GM21528 (cell line): Measurements from ENCODE around the gene MORN5.

Experiments
- ATAC-seq: cut with Tn5 transposase; IDR thresholded peaks from one replicate; pipeline ENCODE4 v1.9.1; 2021; ENCODE audit warnings: mild to moderate bottlenecking, moderate library complexity; ENCODE audit not compliant: unreplicated experiment, low FRiP score

MORN5 gene

DNA sequence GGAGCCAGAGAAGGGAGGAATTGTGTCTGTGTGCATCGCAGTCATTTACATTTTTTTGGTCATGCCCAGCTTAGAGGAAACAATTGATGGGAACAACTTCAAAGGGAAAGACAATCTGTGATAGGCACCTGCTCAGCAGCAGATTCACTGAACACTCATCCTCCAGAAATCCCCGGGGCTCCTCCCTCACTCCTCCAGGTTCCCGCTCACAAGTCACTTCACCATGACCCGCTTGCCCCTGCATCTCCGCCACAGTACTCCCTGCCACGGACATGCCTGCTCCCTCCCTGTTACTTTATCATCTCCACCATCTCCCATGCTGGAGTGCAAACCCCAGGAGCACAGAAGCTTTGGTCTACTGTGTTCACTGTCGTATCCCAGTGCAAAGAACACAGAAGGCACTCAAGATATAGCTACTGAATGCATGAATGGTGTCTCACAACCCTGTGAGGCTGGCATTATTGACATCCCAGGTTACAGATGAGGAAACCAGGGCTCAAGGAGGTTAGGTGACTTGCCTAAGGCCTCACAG, 52.8 kb downstream of the MORN5 start:
- no peak for ATAC-seq

DNA sequence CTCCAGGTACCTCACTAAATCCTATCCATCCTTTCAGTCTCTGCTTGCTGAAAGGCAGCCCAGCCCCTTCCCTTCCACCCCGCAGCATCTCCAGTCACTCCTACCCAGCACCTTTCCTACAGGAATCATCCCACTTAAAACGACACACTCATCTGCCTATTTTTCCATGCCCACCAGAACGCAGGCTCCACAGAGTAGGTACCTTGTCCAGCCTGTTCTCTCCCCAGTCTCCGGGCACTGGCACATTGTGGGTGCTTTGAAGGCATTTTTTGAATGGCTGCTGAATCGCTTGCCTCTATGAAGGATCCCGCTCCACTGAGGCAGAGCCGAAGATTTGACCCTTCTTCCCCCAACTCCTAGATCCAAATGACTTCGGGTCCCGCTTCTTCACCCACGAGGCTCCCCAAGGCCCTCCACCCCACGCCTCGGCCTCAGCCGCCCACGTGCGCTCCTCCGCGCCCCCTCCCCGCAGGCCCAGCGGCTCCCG, 53.4 kb downstream of the MORN5 start:
- no peak for ATAC-seq

DNA sequence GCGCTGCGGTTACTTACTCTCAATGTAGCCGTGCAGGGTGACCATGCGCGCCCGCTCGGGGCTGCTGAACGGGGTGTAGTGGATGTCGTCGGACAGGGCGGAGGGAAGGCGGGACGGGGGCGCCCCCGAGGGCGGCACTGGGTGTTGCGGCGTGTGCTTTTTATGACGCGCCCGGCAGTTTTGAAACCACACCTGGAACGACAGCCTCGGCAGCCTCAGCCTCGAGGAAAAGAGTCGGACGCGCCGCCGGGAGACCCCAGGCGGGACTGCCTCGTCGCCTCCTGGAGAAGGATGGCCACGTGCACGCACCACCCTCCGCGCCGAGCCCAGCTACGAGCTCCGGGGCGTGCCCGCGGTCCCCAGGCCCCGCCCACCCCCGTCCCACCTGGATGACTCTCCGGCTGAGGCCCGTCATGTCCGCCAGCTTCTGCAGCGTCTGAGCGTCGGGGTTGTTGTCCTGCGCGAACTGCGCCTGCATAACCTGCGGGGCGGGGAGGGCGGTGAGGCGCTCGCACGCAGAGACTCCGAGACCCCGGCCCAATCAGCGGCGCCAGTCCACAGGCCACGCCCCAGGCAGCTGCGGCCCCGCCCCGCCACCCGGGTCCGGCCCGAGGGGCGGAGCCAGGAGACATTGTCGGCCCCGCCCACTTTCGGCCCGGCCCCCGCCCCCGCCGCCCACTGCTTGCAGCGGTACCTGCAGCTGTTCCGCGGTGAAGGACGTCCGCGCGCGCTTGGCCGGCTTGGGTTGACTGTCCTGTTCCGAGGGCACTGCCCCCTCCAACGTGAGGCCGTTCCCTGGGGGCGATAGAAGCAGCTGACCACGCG, 54.1 kb downstream of the MORN5 start:
- no peak for ATAC-seq

DNA sequence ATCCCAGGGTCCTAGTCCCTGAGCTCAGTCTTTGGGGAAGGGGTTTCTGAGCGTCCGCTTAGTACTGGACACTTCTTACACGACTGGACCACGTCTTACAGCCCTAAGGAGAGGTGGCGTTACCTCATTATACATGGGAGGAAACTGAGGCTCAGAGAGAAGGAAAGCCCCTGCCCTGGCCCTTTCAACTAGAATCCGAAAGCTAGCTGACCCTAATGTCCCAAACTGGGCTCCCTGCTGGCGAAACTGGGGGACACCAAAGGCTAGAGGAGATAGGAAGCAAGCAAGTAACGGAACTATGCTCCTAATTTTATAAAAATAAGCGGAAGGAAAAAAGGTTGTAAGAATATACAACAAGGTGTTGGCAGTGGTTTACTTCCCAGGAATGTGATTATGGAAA, 54.8 kb downstream of the MORN5 start:
- no peak for ATAC-seq

DNA sequence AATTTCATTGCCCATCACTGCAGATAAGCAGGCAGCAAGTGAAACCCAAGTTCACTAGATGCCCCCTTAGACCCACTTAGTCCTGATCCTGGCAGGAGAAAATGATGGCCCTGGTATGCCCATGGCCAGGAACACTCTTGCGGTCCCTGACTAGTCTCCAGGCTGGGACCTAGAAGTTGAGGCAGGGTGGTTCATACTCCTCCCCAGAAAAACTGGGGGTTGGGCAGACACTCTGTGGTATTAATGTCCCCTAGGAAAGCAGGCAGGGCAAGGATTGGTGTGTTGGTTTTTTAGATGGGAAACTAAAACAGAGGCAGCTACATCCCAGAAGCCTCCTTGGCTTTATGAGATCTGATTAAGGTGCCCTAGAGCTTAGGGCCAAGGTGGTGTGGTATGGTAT, 56.0 kb downstream of the MORN5 start:
- ATAC-seq: no peak

DNA sequence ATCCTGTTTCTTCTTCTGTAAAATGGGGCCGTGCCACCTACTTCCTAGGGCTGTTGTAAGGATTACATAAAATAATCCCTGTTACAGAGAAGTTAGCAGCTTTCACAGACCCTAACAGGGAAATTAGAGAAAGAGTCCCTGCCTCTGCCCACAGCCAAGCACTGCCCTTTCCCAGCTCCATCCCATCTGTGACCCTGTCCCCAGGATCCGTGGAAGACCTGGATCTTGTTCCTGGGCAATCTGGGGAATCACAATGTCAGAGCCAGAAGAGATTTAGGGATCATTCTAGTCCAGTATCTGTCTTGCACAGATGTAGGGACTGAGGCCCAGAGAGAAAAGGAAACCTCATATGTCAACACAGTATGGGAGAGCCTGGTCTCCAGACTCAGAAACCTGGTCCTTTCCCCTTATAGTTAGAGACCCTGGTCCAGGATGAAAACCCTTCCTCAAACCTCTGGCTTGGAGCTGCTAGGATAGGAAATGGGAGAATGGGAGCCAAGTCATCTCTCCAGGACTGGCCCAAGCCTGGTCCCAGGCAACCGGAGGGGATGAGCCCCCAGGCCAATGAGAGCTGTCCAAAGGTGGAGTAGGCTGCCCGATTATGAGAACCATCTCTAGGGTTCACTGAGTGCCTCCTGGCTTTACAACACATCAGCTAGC, 56.6 kb downstream of the MORN5 start:
- ATAC-seq: no peak

DNA sequence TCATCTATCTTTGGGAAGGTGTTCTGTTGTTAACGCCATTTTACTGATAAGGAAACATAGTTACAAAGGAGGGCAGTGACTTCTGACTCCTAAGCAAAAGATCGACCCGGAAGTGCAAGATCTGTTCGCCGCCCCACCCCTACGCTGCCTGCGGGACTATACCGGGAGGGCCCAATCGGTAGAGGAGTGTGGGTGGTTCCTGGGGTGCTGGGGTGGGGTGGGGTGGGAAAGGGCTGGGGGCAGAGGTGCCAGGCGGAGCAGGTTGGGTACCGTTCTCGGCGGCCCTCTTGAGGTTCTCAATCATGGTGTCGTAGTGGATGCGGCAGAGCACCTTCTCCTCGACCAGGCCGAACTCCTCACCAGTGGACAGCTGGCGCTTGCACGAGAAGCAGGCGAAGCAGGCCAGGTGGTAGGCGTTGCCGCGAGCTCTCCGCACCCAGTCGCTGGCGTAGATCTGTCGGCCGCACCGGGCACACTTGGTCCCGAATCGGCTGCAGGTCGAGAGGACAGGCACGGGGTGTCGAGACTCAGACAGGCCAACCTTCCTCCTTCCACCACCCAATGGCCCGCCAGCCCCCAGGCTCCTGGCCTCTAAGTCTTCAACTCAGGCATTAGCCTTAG, 57.2 kb downstream of the MORN5 start:
- ATAC-seq: no peak

DNA sequence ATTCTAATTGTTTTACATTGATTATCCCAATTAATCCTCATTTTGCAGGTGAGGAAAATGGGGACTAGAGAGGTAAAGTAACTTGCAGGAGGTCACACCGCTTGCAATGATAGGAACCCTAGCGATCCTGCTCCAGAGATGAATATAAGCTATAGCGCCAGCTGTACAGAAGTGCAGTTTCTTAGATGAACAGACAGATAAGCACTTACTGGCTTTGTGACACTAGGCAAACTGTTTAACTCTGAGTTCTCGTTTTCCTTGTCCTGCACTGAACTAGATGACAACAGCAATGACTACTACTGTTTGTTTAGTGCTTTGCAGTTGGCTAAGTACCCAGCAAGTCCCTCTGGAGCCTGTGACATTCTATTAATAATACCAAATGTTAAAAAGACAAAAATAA, 57.9 kb downstream of the MORN5 start:
- ATAC-seq: no peak

DNA sequence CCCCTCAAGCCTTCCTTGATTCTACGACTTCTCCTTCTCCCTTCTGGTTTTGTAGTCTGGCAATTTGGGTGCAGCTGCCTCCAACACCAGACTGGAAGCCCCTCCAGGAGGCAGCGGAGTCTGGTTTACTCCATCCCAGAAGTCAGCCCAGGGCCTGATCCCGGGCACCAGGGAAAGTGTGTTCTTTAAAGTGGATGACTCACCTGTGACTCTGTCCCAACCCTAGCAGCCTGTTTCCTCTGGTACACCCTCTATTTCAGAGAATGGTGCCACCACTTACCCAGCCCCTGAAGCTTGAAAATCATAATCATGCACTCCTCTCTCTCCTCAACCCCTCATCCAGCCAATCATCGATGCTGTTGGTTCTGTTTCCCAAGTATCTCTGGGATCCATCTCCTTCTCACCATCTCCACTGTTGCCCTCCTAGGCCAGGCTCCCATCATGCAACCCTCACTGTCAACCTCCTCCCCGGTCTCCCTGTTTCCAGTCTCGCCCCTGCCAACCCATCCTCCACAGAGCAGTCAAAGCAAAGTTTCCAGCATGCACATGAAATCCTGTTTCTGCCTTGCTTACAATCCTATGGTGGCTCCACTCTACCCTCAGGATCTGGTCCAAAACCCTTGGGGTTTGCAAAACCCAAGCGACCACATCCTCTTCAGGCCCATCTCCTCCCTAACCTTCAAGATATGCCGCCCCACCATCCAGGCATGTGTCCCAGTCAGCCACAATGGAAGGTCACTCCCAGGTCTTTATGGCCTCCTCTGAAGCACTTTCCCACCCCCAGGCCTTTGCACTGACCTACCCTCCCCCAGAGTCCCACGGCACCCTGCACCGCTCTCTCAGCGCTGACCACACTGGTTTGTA, 58.6 kb downstream of the MORN5 start:
- no peak for ATAC-seq

DNA sequence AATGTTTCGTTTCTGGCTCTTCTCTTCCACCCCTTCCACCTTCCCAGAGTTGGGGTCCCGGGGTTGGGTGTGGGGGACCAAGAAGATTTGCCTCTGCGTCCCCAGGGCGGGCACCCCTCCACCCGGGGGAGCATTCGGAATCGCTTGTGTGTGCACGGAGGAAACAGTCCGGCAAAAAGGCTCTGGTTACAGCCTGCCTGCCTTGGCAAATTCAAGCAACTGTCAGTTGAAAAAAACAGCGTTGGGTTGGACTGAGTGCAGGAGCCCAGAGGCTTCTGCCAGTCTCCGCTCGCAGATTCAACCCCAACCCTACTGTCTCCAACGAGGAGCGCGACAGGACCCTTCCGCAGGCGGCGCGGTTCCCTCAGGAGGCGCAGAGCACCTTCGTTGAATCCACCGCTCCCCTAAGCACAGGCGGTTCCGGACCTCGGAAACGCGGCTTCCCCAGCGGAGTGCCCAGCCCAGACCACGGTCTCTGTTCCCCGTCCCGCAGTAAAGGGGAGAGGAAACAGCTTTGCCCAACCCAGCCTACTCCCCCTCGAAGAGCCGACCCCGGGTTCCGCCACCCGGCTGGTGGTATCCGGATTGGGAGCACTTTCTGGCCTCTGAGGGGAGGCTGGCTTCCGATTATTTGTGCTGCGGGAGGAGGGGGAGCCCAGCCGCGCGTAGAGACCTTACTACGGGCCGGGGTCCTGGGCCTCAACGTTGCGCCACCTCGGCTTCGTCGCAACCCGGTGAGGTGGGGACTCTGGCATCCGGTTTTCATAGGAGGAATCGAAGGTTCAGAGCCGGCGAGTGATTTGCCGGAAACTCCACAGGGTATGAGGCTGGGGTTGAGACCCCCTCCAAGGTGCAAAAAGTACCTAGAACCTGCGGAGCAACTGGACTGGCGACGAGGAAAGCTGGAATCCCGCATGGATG, 59.5 kb downstream of the MORN5 start:
- ATAC-seq: no peak

DNA sequence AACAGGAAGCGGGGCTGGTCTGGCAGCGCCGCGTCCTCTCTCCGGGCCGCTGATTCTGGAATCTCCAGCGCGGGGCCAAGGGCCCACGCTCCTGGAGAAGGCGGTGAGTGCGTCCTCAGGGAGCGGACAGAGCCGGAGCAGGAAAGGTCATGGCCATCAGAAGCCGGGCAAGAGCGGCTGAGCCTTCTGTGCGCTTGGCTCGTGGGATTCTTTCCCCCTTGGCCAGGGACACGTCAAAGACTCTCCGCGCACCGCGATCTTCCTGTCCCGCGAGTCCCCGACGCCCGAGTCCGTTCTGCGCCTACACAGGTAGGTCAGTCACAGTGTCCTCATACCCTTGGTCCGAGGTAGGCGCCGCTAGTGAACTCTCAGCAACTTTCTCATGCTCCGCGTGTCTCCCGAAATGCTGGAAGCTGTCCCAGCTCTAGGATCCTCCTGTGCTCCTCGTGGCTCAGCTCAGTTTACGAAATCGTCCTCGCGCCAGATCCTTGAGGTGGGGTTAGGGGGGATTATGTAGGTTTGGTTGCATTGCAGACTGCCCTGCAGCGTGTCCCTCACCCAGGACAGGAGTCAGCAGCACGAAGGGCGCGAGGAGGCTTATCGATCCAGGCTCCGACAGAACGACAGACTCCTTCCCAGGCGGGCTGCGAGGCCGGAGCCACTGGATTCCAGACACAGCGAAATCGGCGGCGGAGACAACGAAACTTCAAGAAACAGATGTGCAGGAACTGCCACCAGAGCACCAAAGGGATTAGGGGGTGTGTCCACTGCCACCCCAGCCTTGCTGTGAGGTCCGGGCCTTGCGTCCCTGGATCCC, 60.4 kb downstream of the MORN5 start:
- no peak for ATAC-seq

DNA sequence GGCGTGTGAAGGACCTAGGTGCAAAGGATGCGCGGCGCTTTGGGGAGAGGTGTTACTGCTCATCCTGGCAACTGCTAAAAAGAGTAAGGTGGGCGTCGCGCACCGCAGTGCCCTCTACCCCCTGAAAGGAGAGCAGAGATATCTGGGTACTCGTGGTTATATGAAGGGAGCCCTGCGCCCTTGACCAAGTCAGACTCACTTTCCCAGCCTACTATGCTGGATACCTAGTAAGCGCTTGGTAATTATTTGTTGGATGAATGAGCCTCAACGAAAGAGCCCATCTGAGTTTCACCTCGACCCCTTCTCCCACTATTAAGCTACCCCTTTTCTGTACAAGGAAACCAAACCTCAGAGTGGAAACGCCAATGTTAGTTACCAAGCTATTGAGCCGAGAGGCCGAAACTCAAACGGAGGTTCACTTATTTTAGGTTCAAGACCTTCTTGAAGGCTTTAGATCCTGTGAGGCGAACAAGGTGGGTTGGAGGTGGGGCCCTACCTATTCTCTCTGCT, 61.0 kb downstream of the MORN5 start:
- no peak for ATAC-seq

DNA sequence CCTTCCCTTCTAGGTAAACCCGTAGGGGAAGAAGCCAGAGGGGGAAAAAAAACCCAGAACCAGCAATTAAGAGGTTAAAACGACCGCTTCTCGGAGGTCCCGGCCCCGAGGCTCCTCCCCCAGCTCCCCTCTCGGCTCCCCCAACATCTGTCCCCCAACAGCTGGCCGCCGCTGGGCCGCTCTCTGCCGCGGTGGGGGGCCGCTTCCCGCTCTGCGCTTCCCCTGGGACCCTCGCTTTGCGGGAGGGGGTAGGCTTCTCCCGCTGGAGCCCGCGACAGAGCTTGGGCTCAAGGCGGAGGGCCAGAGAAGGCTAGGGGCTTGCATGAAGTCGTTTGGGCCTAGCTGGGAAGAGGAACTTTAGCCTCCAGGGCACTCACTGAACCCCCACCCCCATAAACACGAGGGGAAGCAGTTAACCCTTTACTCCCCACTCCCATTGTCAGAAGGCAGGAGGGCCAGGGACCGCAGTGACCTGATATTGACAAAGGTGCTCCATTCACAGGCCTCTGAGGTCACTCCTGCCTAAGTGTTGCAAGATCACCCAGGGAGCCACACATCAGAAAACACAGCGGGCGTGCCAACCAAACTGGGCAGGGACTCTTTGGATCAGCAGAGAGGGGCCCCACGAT, 61.6 kb downstream of the MORN5 start:
- ATAC-seq: no peak

DNA sequence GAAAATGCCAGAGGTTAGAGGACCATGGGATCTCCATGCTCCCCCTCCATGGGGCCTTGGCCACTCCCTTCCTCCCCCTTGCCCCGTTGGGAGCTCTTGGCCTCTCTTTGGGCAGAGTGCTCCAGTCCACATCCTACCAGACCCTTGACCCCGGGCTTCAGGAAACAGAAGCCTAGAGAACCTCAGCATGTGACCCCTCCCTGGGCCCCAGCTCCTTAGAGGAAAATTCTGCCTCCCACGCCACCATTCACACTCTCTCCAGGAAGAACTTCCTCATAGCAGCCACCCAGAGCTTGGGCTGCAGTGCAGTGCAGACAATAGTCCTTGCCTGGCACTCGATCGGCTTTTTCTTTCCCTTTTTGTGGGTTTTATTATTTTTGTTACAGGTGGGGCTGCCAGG, 63.1 kb downstream of the MORN5 start:
- ATAC-seq: no peak

DNA sequence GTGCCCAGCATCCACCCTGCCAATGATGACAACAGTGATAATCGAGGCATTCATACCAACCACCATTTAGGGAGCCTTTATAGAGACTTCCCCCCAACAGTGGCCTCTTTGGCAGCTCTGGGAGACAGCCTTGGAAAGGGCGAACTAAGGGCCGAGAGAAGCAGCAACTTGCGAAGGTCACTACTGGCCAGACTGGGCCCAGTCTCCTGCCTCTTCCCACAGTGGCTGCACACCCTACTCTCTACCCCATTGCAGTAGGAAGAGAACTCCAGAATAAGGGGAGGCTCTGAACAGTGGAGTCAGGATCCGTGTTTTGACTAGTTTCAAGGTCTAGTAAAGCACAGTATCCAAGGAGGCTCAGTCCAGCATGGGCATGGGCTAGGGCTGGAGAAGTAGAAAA, 63.7 kb downstream of the MORN5 start:
- ATAC-seq: no peak

DNA sequence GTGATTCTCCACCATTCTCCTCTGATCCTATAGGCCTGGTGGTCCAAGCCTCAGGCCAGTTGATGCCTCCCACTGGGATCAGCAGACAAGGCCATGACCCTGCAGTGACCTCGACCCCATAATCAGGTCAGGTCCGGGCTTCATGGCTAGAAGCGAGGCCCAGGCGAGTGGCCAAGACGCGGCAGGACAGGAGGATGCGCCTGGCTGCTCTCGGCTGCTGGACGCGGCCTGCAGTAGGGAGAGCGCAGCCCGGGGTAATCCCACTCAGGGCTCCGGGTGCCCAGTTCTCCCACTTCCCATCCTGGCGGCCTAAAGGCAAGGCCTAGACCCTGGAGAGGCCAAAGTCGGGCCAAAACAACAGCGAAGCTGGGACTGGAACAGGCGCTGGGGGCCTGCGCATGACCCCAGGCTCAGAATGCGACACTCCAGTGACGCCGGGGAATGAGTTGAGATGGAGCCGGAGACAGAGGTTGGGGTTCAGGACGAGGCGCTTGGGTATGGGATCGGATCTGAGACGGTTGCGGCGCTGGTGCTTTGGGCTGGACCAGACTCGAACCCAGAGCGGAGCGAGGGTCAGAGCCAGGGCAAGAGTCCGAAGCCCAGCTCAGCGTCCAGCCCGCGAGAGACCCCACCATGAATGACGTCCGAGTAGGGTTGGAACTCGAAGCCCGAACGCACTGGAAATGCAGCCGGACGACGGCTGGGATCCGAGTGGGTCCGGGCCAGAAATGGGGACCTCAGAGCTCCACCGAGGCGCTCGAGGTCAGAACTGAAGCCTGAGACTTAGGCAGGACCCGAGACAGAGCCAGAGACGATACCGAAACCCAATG, 65.8 kb downstream of the MORN5 start:
- no peak for ATAC-seq

DNA sequence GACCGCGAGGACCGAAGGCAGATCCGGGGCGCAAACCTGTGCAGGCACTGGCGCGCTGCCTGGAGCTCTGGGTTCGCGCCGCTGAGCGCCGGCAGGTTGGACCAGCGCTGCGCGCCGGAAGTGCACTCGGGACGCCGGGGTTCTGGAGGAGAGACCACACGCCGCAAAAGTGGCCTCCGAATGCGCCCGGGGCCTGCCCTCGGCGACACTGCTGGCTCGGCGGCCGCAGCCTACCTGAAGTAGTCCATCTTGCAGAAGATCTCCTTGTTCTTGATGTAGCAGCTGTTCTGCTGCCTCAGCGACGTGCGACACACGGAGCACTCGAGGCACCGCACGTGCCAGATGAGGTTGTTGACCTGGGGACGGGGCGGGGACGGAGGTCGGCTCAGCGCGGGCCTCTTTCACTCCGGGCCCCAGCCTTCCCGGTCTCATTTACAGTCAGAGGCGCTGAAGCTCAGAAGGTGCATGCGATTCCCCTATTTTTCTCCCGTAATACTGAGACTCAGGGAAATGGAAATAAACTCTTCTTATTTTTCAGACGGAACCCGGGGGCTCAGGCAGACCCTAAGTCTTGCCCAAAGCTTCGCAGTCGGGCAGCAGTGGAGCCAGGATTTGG, 66.5 kb downstream of the MORN5 start:
- no peak for ATAC-seq
